HG03575 (cell line): ENCODE results near the gene DEXI.
"Not testable (repeated sequence)": the region's sequence is repeated elsewhere in the genome, so short reads cannot be mapped to it uniquely, and the experiment has no call there.

Source experiments
- ATAC-seq: cut with Tn5 transposase; IDR thresholded peaks from one replicate; pipeline ENCODE4 v1.9.1; 2021; ENCODE audit not compliant: unreplicated experiment, insufficient number of reproducible peaks, low FRiP score; ENCODE audit errors: extremely low read depth

DEXI gene

GRCh38 chr16:10931977-10932632, 10.2 kb downstream of the DEXI start:
- no peak for ATAC-seq

GRCh38 chr16:10931134-10931533, 11.1 kb downstream of the DEXI start:
- ATAC-seq, result no peak

GRCh38 chr16:10930755-10931093, 11.5 kb downstream of the DEXI start:
- no peak for ATAC-seq

DNA sequence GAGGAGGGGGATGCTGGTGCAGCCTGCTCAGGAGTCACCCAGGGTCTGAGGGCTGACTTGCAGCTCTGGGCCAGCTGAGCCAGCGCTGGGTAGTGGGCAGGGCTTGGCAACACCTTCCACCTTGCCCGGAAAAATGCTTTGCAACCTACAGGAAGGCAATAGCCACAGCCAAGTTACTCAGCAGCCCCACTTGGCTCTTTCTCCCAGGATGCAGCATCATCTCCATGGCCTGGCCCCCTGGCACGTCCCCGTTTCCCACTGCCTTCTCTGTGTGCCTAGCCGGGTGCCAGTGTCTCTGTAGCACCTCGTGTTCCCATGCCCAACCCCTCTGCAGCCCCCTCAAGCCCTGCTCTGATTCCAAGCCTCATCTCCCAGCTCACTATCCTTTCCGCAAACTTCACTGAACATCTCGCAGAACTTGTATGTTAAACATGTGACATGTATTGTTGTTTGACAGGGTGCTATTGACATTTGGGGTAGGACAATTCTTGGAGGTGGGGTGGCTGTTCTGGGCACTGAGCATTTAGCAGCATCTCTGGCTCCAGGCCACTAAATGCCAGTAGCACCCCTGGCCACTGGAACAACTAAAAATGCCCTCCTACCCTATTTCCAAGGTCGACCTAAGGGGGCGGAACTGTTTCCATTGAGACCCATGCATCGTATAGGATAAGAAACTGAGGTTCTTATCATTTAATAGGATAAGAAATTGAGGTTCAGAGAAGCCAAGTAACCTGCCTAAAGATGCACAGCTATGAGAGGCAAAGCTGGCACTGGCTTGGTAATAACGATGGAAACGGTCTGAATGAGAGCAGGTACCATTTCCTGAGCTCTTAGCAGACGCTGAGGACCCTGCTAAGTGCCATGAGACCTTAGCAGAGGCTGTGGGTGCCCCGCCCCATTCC, 12.2 kb downstream of the DEXI start:
- no peak for ATAC-seq

DNA sequence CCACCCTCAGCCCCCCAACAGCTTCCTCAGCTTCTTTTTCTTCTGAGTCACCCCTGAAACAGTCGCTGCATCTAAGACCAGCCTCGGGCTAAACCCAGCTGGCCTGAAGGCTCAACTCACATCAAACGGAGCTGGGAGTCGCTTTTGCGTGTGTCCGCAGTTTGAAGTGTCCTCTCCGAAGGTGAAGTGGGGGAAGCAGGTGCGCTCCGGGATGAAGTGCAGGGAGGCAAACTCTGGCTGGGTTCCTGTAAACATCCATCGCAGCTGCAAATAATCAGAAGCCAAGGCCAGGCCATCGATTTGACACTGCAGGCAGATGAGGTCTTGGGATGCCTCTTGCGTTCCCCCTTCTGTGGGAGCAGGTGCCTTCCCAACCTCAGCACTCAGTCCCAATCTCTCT, 13.2 kb downstream of the DEXI start:
- not testable (repeated sequence) for ATAC-seq

- ATAC-seq, result no peak
Observed at GRCh38 chr16:10927497-10928112, 14.7 kb downstream of the DEXI start.

GRCh38 chr16:10926867-10927266, 15.4 kb downstream of the DEXI start:
- no peak for ATAC-seq

GRCh38 chr16:10926094-10926493, 16.2 kb downstream of the DEXI start:
- ATAC-seq, result no peak

GRCh38 chr16:10925285-10925684, 17.0 kb downstream of the DEXI start:
- ATAC-seq, result not testable (repeated sequence)

GRCh38 chr16:10923650-10924214, 18.5 kb downstream of the DEXI start:
- ATAC-seq, result no peak

DNA sequence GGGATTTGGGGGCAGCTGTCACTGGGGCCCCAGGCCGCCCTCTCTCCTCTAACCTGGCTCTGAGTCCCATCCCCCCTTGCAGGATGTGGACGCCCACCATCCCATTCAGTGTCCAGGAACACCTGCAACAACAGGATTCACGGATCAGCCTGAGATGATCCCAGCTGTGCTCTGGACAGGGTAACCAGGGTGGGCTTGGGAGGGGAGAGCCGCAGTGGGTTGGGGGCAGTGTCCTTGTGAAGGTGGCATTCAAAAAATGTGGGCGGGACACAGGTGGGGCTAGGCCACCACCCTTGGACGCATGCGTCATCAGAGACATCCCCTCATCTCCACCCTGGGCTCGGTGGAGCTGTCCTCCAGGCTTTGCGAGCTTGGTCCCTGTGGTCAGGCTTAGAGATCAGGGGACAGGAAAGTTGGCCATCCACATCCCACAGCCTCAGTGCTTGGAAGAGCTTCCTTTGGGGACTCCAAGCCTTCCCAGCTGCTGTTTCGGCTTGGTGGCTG, 19.1 kb downstream of the DEXI start:
- ATAC-seq, result no peak

- no peak for ATAC-seq
Observed at GRCh38 chr16:10922328-10923145, 19.7 kb downstream of the DEXI start.

- ATAC-seq, result no peak
Observed at GRCh38 chr16:10921536-10922327, 20.5 kb downstream of the DEXI start.

- ATAC-seq, result no peak
Observed at GRCh38 chr16:10920726-10921427, 21.4 kb downstream of the DEXI start.

GRCh38 chr16:10919003-10919351, 23.3 kb downstream of the DEXI start:
- no peak for ATAC-seq

DNA sequence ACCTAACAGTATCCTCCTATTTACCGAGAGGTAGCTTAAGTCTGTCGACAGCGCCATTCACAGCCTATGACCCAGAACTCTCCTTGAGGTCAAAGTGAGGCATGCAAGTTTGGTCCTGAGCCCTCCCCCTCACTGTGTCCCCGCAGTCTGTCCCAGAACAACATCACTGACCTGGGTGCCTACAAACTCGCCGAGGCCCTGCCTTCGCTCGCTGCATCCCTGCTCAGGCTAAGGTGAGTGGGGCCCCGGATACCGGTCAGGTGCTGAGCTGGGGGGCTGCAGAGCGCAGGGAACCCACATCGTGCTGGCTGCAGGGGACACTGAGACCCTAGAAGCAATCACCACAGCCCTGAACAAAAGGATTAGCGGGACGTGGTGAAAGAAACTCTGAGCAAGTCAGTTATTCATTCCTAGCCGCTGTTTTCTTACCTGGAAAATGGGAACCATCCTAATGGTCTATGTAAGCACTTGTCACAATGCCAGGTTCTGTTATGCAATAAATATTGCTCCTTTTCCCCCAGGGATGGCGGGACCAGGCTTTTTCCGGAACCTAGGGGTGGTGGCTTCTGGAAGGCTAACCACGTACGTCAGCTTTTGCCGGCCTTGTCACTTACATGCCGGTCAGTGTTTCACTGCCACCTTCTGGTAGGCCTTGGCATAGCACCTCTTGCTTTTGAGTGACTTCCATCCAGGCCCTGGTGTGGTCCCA, 23.8 kb downstream of the DEXI start:
- no peak for ATAC-seq

- no peak for ATAC-seq
Observed at GRCh38 chr16:10916534-10916933, 25.7 kb downstream of the DEXI start.
